ENCODE results near the gene GIPR.

DNA sequence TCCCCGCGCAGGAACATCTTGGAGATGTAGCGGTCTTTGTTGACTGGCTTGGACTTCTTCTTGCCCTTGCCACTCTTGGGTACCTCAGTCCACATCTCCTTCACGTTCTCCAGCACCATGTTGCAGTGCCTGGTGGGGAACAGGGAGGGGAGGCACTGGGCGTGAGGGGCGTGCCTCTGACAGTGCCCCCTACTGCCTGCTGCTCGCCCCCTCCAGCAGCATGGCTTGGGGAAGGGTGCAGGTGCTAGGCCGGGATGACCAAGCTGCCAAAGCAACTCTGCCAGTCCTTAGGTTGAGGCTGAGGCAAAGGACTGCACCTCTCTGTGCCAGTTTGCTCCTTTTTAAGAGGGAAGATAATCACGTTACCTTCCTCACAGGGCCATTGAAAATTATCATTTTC is 19.6 kb downstream of the GIPR start:
- TF ChIP-seq POLR2A (IDR thresholded peaks at IDR 0.05), result no peak
- no peak for TF ChIP-seq CTCF (IDR thresholded peaks at IDR 0.05)

All from heart left ventricle (tissue), 13 donors.